Measurements from ENCODE around the gene RIPPLY3.

DNA sequence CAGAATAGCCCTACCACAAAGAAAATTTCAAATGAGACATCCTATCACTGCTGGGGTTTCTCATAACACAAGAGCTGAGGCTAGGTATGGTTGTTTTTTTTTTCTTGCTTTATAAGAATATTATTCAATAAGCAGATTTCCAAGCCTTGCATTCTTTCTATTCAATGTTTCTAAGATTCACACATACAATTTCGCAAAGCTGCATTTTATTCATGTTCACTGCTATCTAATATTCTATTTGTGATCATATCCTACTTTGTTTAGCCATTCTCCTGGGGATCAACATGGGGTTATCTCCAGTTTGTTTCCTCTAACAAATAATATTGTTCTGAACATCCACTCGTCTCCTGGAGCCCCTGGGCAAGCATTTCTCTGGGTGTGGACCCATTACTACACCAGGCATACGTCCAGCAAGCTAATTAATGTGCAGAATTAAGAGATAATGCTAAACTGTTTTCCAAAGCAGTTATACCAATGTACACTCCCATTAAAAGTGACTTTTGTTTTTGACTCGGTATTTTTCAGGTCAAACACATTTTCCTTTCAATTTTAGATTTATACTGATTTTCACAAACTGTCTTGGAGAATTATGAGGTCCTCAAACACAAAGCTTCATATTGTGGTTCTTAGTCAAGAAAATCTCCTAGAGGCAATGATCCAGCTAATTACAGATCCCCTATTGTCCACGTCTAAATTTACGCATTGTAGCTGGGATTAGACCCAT lies 24.4 kb upstream of the RIPPLY3 start:
- TF ChIP-seq YY1 (IDR thresholded peaks at IDR 0.05; ENCODE audit: insufficient read depth, insufficient read length) (no peak), ZNF274 (IDR thresholded peaks at IDR 0.05; ENCODE audit: low read depth, low read length) (no peak), SUZ12 (IDR thresholded peaks at IDR 0.05; ENCODE audit: extremely low read depth, insufficient read depth, insufficient read length) (no peak)
